ENCODE data around the gene CCSER1.

- no peak for TF ChIP-seq CTCF (IDR thresholded peaks at IDR 0.05; ENCODE audit: borderline replicate concordance, extremely low read depth, low read length, poor library complexity, severe bottlenecking)
- TF ChIP-seq EZH2 (IDR thresholded peaks at IDR 0.05; ENCODE audit: borderline replicate concordance, low read depth, low read length, severe bottlenecking), result no peak
Measured at GRCh38 chr4:91519155-91519554, 1392.0 kb downstream of the CCSER1 start.
